ENCODE data around the gene SLC5A2. TPM values are rescaled to one million over a fixed set of nuclear protein-coding genes. Genes with fewer than 3 reads are reported as not detected.

SLC5A2 gene
- total and polyA plus RNA-seq, 3 donors from 2014 or later, result 5.8 to 18.1 (median 6.9) TPM

- no peaks in the 10 kb centered on the region for H3K9me3 ChIP-seq
- intact Hi-C loops (cut with DNase I; ENCODE audit: low total_unique reads), result no loop called here
- WGBS, 2 donors, result 51 to 62% methylated on average over 8 of the region's 8 CpGs
- H3K27me3 ChIP-seq, result no peaks in the 10 kb centered on the region
- TF ChIP-seq POLR2A (IDR thresholded peaks at IDR 0.05), result no peak
- TF ChIP-seq, protein P1, sequence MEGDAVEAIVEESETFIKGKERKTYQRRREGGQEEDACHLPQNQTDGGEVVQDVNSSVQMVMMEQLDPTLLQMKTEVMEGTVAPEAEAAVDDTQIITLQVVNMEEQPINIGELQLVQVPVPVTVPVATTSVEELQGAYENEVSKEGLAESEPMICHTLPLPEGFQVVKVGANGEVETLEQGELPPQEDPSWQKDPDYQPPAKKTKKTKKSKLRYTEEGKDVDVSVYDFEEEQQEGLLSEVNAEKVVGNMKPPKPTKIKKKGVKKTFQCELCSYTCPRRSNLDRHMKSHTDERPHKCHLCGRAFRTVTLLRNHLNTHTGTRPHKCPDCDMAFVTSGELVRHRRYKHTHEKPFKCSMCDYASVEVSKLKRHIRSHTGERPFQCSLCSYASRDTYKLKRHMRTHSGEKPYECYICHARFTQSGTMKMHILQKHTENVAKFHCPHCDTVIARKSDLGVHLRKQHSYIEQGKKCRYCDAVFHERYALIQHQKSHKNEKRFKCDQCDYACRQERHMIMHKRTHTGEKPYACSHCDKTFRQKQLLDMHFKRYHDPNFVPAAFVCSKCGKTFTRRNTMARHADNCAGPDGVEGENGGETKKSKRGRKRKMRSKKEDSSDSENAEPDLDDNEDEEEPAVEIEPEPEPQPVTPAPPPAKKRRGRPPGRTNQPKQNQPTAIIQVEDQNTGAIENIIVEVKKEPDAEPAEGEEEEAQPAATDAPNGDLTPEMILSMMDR (IDR thresholded peaks at IDR 0.05), result no peak
- H3K4me1 ChIP-seq, result peaks cover 54% of the 10 kb centered on the region
- no peaks in the 10 kb centered on the region for H3K36me3 ChIP-seq (ENCODE audit: low read depth, missing control alignments)
- no peak for DNase-seq
- H3K4me3 ChIP-seq, result no peak overlapping the region
- H3K27ac ChIP-seq, result no peak overlapping the region
Observed at GRCh38 chr16:31456988-31457360, 25.9 kb upstream of the SLC5A2 start.

- WGBS, 2 donors, result 3% methylated on average over 29 of the region's 42 CpGs; no CpG with 5 or more reads in 1 of the 2 donors
- peak overlapping the region; percentile 76 to 89 for H3K4me3 ChIP-seq
- peaks cover 46% of the 10 kb centered on the region for H3K4me1 ChIP-seq
- H3K9me3 ChIP-seq, result no peaks in the 10 kb centered on the region
- TF ChIP-seq, protein P1 (IDR thresholded peaks at IDR 0.05), result no peak
- no peak for TF ChIP-seq POLR2A (IDR thresholded peaks at IDR 0.05)
- DNase-seq, result peak; percentile 51
- H3K36me3 ChIP-seq (ENCODE audit: low read depth, missing control alignments), result no peaks in the 10 kb centered on the region
- peak overlapping the region; percentile 98 to 100 for H3K27ac ChIP-seq
- intact Hi-C loops (cut with DNase I; ENCODE audit: low total_unique reads), result no loop called here
- no peaks in the 10 kb centered on the region for H3K27me3 ChIP-seq
Observed at GRCh38 chr16:31458073-31458843, 24.7 kb upstream of the SLC5A2 start.

DNA sequence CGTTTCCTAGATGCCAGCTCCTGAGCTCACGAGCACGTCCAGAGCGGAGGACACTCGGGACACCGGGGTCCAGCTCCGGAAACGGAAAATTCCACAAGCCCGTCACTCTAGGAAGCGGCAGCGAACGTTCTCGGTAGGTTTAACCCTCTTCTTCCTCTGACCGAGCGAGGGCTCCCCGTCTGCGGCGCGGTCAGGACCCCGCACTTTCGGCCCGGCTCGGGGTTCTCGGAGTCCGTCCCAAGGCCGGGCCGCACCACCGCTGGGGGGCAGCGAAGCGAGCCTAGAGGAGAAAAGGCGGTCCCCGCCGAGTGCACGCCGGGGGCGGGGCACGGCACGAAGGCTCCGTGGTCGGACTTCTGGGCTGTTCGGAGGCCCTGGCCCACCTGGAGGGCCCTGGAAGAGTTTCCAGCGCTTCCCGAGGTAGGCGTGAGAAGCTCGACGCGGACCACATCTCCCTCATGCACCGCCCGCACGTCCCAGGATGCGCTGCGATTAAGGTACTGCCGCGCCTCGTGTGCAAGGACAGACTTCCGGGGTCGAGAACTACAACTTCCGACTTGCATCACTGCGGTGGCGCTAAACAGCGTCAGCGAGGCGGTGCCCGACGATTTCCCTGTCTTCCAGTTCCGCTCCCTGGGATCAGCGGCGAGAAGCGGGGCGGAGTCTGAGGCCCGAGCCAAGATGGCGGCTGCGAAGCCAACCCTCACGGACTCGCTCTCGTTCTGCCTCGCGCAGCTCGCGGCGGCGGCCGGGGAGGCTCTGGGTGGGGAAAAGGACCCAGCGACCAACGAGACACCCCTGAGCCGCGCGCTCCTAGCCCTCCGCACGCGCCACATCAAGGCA is 23.9 kb upstream of the SLC5A2 start, which contains the start of gene ARMC5:
TSS of gene ARMC5 (plus strand) at position 658 of the 843 bp plus-strand sequence. CDS start at position 682, 24 bp downstream.
- peak within 1 kb of the TSS; percentile 98 to 100 for H3K27ac ChIP-seq
- intact Hi-C loops (cut with DNase I; ENCODE audit: low total_unique reads), result no loop called here
- H3K9me3 ChIP-seq, result no peaks in the 10 kb centered on the region
- H3K36me3 ChIP-seq (ENCODE audit: low read depth, missing control alignments), result no peaks in the 10 kb centered on the region
- peaks cover 38% of the 10 kb centered on the region for H3K4me1 ChIP-seq
- WGBS, 2 donors, result 0% methylated on average over 2 to 68 of the region's 91 CpGs
- TF ChIP-seq, protein P1 (IDR thresholded peaks at IDR 0.05), result peak; percentile 33 to 52 (median 43)
- peak; percentile 22 for TF ChIP-seq POLR2A (IDR thresholded peaks at IDR 0.05)
- peak within 1 kb of the TSS; percentile 76 to 89 for H3K4me3 ChIP-seq
- no peaks in the 10 kb centered on the region for H3K27me3 ChIP-seq
- DNase-seq, result peak; percentile 98

DNA sequence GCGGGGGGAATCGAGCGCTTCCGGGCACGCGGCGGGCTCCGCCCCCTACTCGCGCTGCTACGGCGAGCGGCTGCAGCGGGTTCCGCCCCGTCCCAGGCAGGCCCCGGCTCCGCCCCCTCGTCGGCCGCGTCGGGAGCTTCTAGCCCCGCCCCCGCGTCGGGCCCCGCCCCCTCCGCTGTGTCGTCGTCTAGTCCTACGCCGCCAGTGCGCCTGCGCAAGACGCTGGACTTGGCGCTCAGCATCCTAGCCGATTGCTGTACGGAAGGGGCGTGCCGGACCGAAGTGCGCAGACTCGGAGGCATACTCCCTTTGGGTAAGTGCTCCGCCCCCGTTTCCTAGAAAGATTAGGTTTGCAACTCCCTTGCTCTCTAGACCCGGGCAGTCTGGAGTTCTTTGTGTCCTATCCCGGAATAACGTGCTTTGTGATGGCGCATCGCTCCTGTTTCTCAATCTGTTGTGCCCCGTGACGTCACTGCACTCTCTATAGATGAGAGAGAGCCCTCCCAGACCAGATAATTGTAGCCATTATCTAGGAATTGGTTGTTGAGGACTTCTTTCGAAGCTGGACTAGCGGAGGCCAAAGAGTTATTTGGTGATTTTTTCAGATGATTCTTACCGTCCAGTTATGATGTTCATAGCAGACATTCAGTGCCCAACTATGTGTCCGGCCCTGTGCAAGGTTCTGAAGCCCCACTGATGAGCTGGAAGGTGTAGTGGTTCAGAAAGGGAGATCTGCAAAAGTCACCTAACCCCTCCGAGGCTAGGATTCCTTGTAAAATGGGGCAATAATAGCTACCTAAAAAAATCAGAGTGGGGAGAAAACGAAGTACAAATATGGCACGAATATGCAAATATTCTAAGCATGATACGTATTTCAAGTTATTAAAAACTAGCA is 23.0 kb upstream of the SLC5A2 start:
- intact Hi-C loops (cut with DNase I; ENCODE audit: low total_unique reads), result no loop called here
- peak overlapping the region; percentile 76 to 89 for H3K4me3 ChIP-seq
- 2 to 3% methylated on average over 15 to 28 of the region's 61 CpGs for WGBS, 2 donors
- H3K9me3 ChIP-seq, result no peaks in the 10 kb centered on the region
- no peak for TF ChIP-seq POLR2A (IDR thresholded peaks at IDR 0.05)
- TF ChIP-seq, protein P1 (IDR thresholded peaks at IDR 0.05), result no peak
- H3K27me3 ChIP-seq, result no peaks in the 10 kb centered on the region
- H3K36me3 ChIP-seq (ENCODE audit: low read depth, missing control alignments), result no peaks in the 10 kb centered on the region
- H3K4me1 ChIP-seq, result peaks cover 36% of the 10 kb centered on the region
- peak overlapping the region; percentile 98 to 100 for H3K27ac ChIP-seq
- DNase-seq, result peak; percentile 100
